NCI-H1694 treated with DMSO at 0.1 percent for 48 hours (cell line): ENCODE measurements around the gene ADAM33.

Experiments used
- DNase-seq: peaks from one replicate; lab custom pipeline; 2025; lab: John Stamatoyannopoulos, UW

ADAM33 gene

GRCh38 chr20:3681931-3682781 lies at the start of gene ADAM33:
Gene ADAM33, minus strand, starts transcription at chr20:3682010. Its CDS starts 6 bp downstream, at chr20:3682004.
- DNase-seq: no peak

DNA sequence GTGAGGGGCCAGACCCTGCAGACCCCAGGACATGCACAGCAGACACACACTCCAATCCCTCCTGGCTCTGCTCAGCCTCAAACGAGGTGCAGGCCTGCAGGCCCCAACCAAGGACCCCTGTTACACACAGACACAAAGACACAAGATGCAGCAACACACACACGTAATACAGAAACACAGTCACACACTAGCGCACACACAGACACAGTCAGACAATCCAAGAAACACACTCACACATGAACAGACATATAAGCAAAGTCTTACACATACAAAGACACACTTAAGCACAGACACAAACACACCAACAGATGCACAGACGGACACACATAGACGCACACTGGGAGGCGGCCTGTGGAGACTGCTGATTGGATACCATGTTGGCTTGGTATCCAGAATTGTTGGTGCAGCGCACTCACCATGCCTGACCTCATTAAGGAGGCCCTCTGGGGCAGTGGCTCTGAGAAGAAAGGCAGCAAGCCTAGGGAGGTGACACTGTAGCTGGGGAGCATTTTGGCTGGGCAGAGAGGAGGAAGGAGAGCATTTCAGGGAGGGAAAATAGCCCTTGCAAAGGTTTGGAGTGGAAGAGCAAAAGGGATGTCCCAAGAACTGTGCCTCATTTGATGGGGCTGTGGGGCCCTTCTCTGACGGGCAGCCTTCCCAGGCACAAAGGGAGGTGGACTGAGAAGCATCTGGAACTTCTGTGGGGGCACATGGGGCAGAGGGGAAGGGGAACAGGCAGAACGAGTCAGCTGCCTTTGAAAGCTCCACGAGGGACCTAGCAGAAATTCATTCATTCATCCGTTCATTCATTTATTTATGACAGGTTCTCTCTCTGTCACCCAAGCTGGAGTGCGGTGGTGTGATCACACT lies 49.2 kb upstream of the ADAM33 start:
- DNase-seq: no peak

DNA sequence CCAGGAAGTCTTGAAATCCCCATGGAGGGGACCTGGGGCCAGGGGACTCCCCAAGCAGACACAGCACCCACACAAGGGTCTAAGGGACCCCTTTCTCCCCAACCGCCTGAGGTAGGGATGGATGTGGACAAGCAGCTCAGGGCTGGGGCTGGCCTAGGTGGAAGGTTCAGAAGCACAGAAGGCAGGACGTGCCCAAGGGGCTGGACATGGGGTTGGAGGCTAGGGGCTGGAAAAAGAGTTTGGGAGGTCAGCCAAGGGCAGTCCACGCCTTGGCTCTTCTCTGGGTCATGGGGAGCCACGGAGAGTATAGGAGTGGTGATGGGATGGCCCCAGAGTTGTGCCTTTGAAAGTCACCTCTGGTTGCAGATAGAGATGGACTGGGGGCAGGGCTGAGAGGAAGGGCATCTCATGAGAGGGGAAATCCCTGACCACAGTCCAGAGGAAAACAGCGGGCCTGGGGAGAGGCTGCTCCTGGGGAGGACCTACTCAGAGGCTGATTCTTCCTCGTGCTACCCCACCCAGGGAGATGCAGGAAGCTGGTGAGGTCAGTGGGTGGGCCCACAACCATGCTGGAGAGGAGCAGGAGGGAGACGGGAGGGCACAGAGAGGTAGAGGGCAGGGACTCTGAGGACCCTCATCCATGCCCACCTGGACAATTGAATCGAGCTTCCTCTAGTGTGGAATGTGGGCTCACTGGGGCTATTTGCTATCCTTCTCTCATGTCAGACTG lies 48.2 kb upstream of the ADAM33 start:
- DNase-seq: no peak

DNA sequence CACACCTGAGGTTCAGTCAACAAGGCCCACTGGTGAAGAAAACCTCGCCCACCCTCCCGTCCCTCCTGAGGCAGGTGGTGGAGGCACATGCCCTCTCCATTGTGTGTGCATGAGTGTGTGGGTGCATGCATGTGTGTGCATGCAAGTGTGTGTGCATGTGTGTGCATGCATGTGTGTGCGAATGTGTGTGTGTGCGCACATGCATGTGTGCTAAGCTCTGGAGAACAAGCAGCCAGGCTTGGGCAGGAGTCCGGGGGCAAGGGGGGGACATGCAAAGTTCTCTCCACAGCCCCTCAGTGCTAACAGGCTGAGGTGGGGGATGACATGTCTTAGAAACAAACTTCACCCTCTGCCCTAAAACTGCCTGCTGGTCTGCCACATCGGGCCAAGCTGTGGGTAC lies 47.6 kb upstream of the ADAM33 start:
- no peak for DNase-seq

GRCh38 chr20:3728876-3729275 lies 47.1 kb upstream of the ADAM33 start:
- DNase-seq: no peak

GRCh38 chr20:3728354-3728753 lies 46.5 kb upstream of the ADAM33 start:
- no peak for DNase-seq

DNA sequence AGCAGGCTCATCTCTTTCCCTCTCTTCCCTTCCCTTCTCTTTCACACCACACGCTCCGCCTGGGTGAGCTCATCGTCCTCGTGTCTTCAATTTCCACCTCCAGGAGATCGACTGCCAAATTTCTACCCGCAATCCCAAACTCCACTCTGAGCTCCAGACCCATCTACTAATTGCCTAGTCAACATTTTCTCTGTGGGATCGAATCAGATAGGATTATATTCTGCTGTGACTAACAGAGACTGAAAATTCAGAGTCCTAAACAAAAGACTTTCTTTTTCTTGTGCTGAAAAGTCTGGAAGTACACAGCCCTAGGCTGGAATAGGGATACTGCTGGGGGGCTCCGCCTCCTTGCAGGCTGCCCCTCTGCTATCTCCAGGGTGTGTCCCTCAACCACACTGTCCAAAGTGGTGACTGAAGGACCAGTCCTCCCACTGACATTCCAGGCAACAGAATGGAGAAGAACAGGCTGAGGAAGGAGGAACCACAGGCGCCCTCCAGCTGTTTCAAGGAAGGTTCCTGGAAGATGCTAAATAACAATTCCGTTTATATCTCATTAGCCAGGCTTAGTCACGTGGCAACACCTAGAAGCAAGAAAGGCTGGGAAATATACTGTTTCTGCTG lies 45.7 kb upstream of the ADAM33 start:
- DNase-seq: no peak

DNA sequence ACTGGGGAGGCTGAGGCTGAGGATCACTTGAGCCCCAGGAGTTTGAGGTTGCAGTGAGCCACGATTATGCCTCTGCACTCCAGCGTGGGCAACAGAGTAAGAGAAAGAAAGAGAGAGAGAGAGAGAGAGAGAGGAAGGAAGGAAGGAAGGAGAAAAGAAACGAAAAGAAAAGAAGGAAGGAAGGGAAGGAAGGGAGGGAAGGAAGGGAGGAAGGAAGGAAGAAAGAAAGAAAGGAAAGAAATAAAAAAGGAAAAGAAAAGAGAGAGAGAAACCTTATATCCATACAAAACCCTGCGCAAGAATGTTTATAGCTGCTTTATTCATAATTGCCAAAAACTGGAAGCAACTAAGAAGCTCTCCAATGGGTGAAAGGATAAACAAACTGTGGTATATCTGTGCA lies 42.5 kb upstream of the ADAM33 start:
- no peak for DNase-seq

DNA sequence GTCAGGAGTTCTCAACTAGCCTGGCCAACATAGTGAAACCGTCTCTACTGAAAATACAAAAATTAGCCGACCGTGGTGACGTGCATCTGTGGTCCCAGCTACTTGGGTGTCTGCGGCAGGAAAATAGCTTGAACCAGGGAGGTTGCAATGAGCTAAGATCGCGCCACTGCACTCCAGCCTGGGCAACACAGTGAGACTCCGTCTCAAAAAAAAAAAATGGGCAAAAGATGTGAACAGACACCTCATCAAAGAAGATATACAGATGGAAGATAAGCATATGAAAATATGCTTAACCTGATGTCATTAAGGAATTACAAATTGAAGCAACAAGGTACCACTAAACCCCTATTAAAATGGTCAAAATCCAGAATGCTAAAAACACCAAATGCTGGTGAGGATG lies 41.5 kb upstream of the ADAM33 start:
- DNase-seq: no peak

DNA sequence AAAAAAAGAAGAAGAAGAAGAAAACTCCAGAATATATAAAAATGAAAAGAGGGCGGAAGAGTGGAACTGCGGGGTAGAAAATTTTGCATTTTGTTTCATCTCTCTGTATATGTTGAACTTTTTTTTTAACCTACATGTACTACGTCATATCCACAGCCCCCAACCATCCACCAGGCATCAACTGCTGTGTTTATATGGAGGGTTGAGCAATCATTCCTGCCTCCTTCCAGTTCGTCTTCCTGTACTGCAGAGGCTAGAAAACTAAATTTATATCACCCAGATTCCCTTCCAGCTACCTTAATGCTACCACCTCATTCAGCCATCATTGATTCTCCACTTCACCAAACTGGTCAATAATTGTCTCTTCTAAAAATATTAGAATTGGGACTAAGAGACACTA lies 40.1 kb upstream of the ADAM33 start:
- no peak for DNase-seq

DNA sequence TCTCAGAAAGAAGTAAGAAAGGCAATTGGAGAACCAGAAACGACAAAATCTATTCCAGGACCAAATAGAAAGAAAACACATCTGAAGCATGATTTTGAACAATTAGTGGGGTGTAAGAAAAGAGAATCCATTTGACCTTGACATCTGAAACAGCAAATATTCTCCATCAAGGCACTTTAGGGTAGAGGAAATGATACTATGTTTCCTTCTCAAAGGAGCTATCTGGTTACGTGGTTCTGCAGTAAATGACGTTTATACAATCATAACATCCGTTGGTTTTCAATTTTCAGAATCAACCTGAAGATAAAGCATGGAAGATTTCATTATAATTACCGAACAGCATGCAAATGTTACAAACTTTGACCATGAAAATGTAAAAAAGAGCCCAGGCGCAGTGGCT lies 38.8 kb upstream of the ADAM33 start:
- DNase-seq: no peak

DNA sequence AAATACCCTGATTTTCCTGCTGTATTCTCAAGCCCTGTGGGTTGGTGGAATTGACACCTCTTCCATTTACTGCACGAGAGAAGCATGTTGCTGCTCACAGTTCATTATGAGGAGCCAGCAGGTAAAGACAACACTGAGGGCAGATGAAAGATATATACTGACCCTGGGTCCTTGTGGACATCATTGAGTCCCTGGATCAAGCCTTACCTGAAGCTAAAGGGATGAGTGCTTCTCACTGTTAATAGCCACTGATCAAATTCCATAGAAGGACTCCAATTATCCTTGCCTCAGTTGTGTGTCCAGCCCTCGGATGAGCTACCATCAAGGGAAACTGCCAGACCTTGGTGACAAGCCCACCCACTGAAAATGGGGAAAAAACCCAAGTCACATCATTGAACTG lies 38.3 kb upstream of the ADAM33 start:
- DNase-seq: no peak

DNA sequence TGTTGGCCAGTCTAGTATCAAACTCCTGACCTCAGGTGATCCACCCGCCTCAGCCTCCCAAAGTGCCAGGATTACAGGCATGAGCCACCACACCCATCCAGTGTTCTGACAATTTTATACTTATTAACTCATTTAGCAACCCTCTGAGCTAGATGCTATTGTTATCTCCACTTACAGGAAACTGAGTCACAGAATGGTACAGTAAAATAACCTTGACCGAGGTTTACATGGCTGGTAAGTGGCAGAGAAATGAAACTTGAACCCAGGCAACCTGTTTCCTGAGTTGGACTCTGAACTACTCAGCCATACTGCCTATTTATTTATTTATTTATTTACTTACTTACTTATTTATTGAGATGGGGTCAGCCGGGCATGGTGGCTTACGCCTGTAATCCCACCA lies 37.2 kb upstream of the ADAM33 start:
- DNase-seq: no peak

DNA sequence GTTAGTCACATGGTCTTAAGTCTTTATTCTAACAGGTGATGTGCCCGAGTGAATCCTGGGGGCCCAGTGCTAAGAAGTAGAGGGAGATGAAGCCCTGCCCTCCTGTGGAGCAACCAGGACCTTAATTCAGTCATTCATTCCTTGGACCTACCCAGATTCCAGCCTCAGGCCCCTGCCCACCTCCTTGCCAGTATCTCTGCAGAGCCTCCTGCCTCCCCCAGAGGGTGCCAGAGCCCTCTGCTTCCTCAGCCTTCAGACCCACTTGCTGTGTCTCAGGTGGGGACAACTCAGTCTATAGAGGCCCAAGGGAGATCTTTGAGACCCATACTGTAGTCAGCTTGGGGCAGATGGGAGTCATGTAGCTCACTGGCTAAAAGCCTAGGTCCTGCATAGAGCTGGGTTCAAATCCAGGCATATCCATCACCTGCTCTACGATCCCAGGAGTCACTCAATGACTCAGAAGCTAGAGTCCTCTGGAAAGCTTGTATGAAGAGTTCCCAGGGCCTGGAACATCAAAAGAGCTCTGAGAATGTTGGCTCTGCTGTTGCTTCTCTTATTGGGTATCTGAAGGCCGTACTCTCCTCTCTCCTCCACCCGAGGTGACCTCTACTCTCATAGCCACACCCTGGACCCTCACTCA lies 34.5 kb upstream of the ADAM33 start:
- peak; percentile 49 for DNase-seq

DNA sequence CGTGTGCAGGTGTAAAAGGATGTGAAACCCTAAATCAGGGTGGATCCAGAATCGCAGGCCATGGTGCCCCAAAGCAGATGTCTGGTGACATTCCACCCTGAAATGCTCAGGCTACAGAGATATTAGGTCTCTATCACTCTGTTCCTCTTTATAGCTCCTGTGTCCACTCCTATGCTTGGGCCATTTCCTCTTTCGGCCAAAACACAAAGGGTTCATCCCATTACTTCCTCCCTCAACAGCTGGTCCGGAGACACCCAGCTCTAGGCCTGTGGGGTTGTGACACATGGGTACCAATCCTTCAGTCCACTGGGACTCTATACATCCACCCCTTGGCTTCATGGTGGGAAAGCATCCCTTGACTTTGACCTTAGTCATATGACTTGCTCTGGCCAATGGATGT lies 32.3 kb upstream of the ADAM33 start:
- DNase-seq: no peak

GRCh38 chr20:3712279-3712873 lies 30.6 kb upstream of the ADAM33 start, which contains the start of gene SIGLEC1:
Gene SIGLEC1, minus strand, starts transcription at chr20:3712600. Its CDS starts 5,472 bp downstream, at chr20:3707128.
- DNase-seq: no peak

- DNase-seq: no peak
Observed at GRCh38 chr20:3711484-3711941, 29.7 kb upstream of the ADAM33 start.

- no peak for DNase-seq
Observed at GRCh38 chr20:3710703-3711483, 29.1 kb upstream of the ADAM33 start.

GRCh38 chr20:3710011-3710466 lies 28.2 kb upstream of the ADAM33 start:
- no peak for DNase-seq

- no peak for DNase-seq
Observed at GRCh38 chr20:3707508-3707899, 25.7 kb upstream of the ADAM33 start.
